ENCODE results near the gene DET1. TPM values are rescaled to one million over a fixed set of nuclear protein-coding genes. Genes with fewer than 3 reads are reported as not detected.
A peak's percentile ranks its signal among the peaks of the same experiment; 100 is the strongest.
"Not testable (repeated sequence)": the region's sequence is repeated elsewhere in the genome, so short reads cannot be mapped to it uniquely, and the experiment has no call there.

DET1 gene
- total RNA-seq, 1 donor from 2014 or later: 9.3 TPM

GRCh38 chr15:88472225-88472624 lies 74.3 kb downstream of the DET1 start:
- no peak for ATAC-seq
- DNase-seq (ENCODE audit: low spot score): no peak
- intact Hi-C loops (cut with DNase I): no loop called here

GRCh38 chr15:88470625-88471372 lies 75.7 kb downstream of the DET1 start:
- ATAC-seq (no peak), DNase-seq (ENCODE audit: low spot score) (no peak)
- intact Hi-C loops (cut with DNase I): no loop called here

DNA sequence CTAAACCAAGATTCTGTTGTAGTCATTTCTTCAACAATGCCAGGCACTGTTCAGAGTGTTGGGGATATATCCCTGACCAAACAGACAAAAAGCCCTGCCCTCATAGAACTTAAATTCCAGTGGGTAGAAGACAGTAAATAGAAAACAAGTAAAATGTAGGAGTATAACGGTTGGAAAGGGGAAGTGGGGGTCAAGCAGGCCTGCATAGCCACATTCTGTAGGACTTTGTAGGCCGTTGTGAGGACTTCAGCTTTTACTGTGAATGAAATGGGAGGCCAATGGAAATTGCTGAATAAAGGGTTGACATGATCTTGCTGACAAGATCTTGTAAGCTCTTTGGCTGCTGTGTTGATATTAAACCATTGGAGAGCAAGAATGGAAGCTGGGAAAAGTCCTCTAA lies 77.2 kb downstream of the DET1 start:
- ATAC-seq (no peak), DNase-seq (ENCODE audit: low spot score) (no peak)
- intact Hi-C loops (cut with DNase I): no loop called here

DNA sequence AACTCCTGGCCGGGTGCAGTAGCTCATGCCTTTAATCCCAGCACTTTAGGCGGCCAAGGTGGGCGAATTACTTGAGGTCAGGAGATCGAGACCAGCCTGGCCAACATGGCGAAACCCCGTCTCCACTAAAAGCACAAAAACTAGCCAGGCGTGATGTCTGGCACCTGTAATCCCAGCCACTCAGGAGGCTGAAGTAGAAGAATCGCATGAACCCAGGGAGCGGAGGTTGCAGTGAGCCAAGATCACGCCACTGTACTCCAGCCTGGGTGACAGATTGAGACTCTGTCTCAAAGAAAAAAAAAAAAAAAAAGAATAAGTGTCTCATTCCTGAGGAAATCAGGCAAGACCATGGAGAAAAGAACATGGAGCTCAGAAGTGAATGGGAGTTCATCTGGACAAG lies 77.8 kb downstream of the DET1 start:
- DNase-seq (ENCODE audit: low spot score); intact Hi-C loops (cut with DNase I); ATAC-seq: not testable (repeated sequence)

- intact Hi-C loops (cut with DNase I): no loop called here
- no peak for DNase-seq (ENCODE audit: low spot score)
- ATAC-seq: no peak
Observed at GRCh38 chr15:88467935-88468528, 78.4 kb downstream of the DET1 start.

DNA sequence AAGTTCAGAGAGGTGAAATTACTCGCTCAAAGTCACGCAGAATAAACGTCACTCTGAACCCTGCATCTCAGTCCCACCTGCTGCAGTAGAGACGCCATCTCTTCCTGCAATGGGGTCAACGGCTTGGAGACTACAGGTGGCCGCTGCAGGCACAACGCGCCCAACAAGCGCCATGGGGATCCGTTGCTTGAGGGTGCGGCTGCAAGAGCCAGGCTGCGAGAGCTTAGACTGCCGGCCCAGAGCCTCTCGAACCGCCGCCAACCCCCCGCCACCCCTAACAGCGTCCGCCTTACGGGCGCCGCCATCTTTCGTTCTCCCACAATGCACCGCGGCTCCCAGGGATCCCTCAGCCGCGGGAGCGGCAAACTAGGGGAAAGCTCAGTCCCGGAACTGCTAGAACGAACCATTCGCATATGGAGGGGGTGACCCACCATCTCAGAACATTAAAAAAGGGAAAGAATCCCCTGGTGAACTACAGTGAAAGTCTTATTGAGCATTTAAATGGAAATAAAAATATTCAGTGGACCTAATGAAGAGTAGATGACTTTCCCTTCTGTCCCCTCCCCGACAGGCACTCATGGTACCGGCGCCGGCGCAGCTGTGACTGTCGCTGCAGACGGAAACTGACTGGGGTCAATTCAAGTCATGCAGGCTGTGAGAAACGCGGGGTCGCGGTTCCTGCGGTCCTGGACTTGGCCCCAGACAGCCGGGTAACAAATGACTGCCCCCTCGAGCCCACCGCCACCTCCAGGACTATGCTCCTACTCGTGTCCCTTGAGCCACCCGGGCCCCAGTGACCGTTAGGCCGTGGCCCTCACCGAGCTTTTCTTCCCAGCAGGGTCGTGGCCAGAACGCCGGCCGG lies 79.2 kb downstream of the DET1 start, which contains the start of the genes MRPL46 and MRPS11:
MRPL46 (minus strand) TSS at position 316 of the 862 bp plus-strand sequence; CDS start at position 305, 11 bp downstream.
MRPS11 (plus strand) TSS at position 636 of the 862 bp plus-strand sequence; CDS start at position 646, 10 bp downstream.
- DNase-seq (ENCODE audit: low spot score) (peak; percentile 94), ATAC-seq (peak; percentile 99)
- intact Hi-C loops (cut with DNase I): no loop called here

- ATAC-seq: no peak
- intact Hi-C loops (cut with DNase I): no loop called here
- no peak for DNase-seq (ENCODE audit: low spot score)
Observed at GRCh38 chr15:88465633-88466224, 80.8 kb downstream of the DET1 start.

GRCh38 chr15:88463870-88464532 lies 82.5 kb downstream of the DET1 start:
- intact Hi-C loops (cut with DNase I): no loop called here
- no peak for ATAC-seq
- DNase-seq (ENCODE audit: low spot score): no peak

Other genes starting within 250 kb of the DET1 start
- 17.6 TPM for gene MRPL46, start 79.3 kb downstream of the DET1 start, total RNA-seq
- 23.1 TPM for gene MRPS11, start 79.0 kb downstream of the DET1 start, total RNA-seq
- 10.7 TPM for gene AEN, start 74.7 kb upstream of the DET1 start, total RNA-seq
- gene ISG20, start 92.3 kb upstream of the DET1 start, total RNA-seq: 20.2 TPM

Measured in sciatic nerve (tissue), 2 donors.